CD4-positive, alpha-beta T cell (primary cell): Measurements from ENCODE around the gene RAD51B. TPM values are rescaled to one million over a fixed set of nuclear protein-coding genes. Genes with fewer than 3 reads are reported as not detected.
A peak's percentile ranks its signal among the peaks of the same experiment; 100 is the strongest.

Source experiments
- ATAC-seq: fragments of 200-7000 bp; cut with Tn5 transposase; one replicate; pipeline ENCODE4 v1.10.0; 2022; ENCODE audit warnings: mild to moderate bottlenecking; ENCODE audit not compliant: poor library complexity
- CTCF ChIA-PET: fragments of 350-600 bp; sonication (Branson Sonifier 250); formaldehyde crosslinking; loops from one replicate; lab custom pipeline; 2021; ENCODE audit warnings: antibody characterized with exemption, inconsistent platforms; lab: Charles Lee
- POLR2A ChIA-PET: fragments of 350-600 bp; sonication (Branson Sonifier 250); formaldehyde crosslinking; loops from one replicate; lab custom pipeline; 2021; ENCODE audit warnings: antibody characterized with exemption, inconsistent platforms; lab: Charles Lee
- DNase-seq, 14 experiments: peaks; one replicate each; pipeline ENCODE4 v3.0.0-alpha.2; 2013 to 2020; ENCODE audit warnings: mixed read lengths in 2 of 14
- H3K27ac ChIP-seq, 2 donors: one replicate each; pipeline versions ENCODE4 v1.5.1 to v1.7.0; 2013; ENCODE audit warnings: low read length in 2 of 2, low read depth in 1 of 2, mild to moderate bottlenecking in 1 of 2
- H3K27me3 ChIP-seq, 2 experiments: 1 replicate in 1 of 2; 2 replicates in 1 of 2; pipeline versions ENCODE4 v1.6.1 to v1.7.0; 2013; ENCODE audit warnings: low read length in 2 of 2, control low read depth in 1 of 2, mild to moderate bottlenecking in 1 of 2, moderate library complexity in 1 of 2; ENCODE audit not compliant: insufficient read depth in 2 of 2, control insufficient read depth in 1 of 2
- H3K36me3 ChIP-seq: one replicate; pipeline ENCODE4 v1.6.1; 2013; ENCODE audit warnings: low read length, control low read depth; ENCODE audit not compliant: insufficient read depth
- H3K4me1 ChIP-seq: one replicate; pipeline ENCODE4 v1.6.1; 2013; ENCODE audit warnings: low read length, control low read depth; ENCODE audit not compliant: insufficient read depth
- H3K4me3 ChIP-seq: one replicate; pipeline ENCODE4 v1.5.1; 2013; ENCODE audit warnings: mild to moderate bottlenecking, low read length, moderate library complexity
- H3K9me3 ChIP-seq, 2 experiments: 1 replicate in 1 of 2; 2 replicates in 1 of 2; pipeline versions ENCODE4 v1.6.1 to v1.7.0; 2013; ENCODE audit warnings: low read length in 2 of 2, mild to moderate bottlenecking in 2 of 2, control low read depth in 1 of 2, moderate library complexity in 1 of 2; ENCODE audit not compliant: control insufficient read depth in 1 of 2, insufficient read depth in 1 of 2
- H3K27ac Mint-ChIP-seq: one replicate; pipeline ENCODE4 v1.8.0; 2020; ENCODE audit warnings: mixed read lengths
- H3K27me3 Mint-ChIP-seq: one replicate; pipeline ENCODE4 v1.8.0; 2021; ENCODE audit warnings: mixed read lengths
- H3K36me3 Mint-ChIP-seq: one replicate; pipeline ENCODE4 v1.8.0; 2021; ENCODE audit warnings: low read depth, mixed read lengths
- H3K4me1 Mint-ChIP-seq: one replicate; pipeline ENCODE4 v1.8.0; 2021; ENCODE audit warnings: low read depth, mixed read lengths
- H3K4me3 Mint-ChIP-seq: one replicate; pipeline ENCODE4 v1.8.0; 2020; ENCODE audit warnings: mild to moderate bottlenecking, mixed read lengths
- H3K9me3 Mint-ChIP-seq: one replicate; pipeline ENCODE4 v1.8.0; 2020; ENCODE audit warnings: mixed read lengths
- CTCF ChIP-seq: fragments of 200-600 bp; IDR thresholded peaks from one replicate; pipeline ENCODE4 v1.8.0; 2022; ENCODE audit warnings: antibody characterized with exemption, mild to moderate bottlenecking
- intact Hi-C, 2 experiments: fragments of 100-400 bp; cut with DNase I in 1 of 2; cut with micrococcal nuclease in 1 of 2; formaldehyde crosslinking; loops; one replicate each; pipeline versions ENCODE4 v1.15.1 to v1.9.0; 2023 to 2025; cut with DNase I, micrococcal nuclease
- total RNA-seq, 174 experiments: library from RNA in 2 of 174; stranded (reverse) in 2 of 174; gene quantifications; one replicate each; pipeline ENCODE4 v1.2.3 and lab custom pipeline; 2021 to 2026

RAD51B gene
- total RNA-seq, 2 experiments from 2014 or later = 18.4 to 20.0 TPM

- ChIA-PET CTCF (interaction anchor here (1.5 kb wide), 1 partner anchor 412 kb away, joined by 3 read pairs; no protein-coding TSS in a partner anchor), POLR2A (interaction anchor here (0.6 to 2.0 kb wide), 3 partner anchors 100 to 153 kb away, joined by 3 to 9 read pairs (median 4); no protein-coding TSS in a partner anchor)
- H3K27ac Mint-ChIP-seq = peak overlapping the region; percentile 61
- Histone ChIP-seq H3K9me3 (no peaks in the 10 kb centered on the region), H3K36me3 (no peaks in the 10 kb centered on the region), H3K27ac (peak overlapping the region in 1 of 2 donors; percentile 66), H3K4me1 (peaks cover 26% of the 10 kb centered on the region), H3K4me3 (no peak overlapping the region), H3K27me3 (no peaks in the 10 kb centered on the region)
- no peaks in the 10 kb centered on the region for H3K27me3 Mint-ChIP-seq
- intact Hi-C loops = loop anchor here in 1 of 2 experiments (5.0 kb wide), 1 partner anchor 157 kb away; no protein-coding TSS in a partner anchor
- H3K4me3 Mint-ChIP-seq = no peak overlapping the region
- TF ChIP-seq CTCF = no peak
- DNase-seq (peak in 4 of 14 experiments; percentile 38 to 58 (median 49)), ATAC-seq (peak; percentile 78)
- H3K36me3 Mint-ChIP-seq = no peaks in the 10 kb centered on the region
- peaks cover 49% of the 10 kb centered on the region for H3K4me1 Mint-ChIP-seq
- H3K9me3 Mint-ChIP-seq = no peaks in the 10 kb centered on the region
Measured at GRCh38 chr14:68404652-68405183, 585.1 kb downstream of the RAD51B start.

GRCh38 chr14:68405961-68406360 lies 586.4 kb downstream of the RAD51B start:
- ATAC-seq = no peak
- Histone ChIP-seq H3K4me1 (peaks cover 21% of the 10 kb centered on the region), H3K27ac (no peak overlapping the region), H3K9me3 (no peaks in the 10 kb centered on the region), H3K4me3 (no peak overlapping the region), H3K27me3 (no peaks in the 10 kb centered on the region), H3K36me3 (no peaks in the 10 kb centered on the region)
- no peak for DNase-seq
- CTCF ChIA-PET = interaction anchor here (1.2 kb wide), 1 partner anchor 155 kb away, joined by 3 read pairs; no protein-coding TSS in a partner anchor
- Mint-ChIP-seq H3K36me3 (no peaks in the 10 kb centered on the region), H3K4me1 (peaks cover 49% of the 10 kb centered on the region), H3K4me3 (no peak overlapping the region), H3K27ac (peak overlapping the region; percentile 61), H3K9me3 (no peaks in the 10 kb centered on the region), H3K27me3 (no peaks in the 10 kb centered on the region)
- POLR2A ChIA-PET = interaction anchor here (0.7 to 2.0 kb wide), 5 partner anchors 101 to 154 kb away, joined by 3 to 9 read pairs (median 4); no protein-coding TSS in a partner anchor
- intact Hi-C loops = loop anchor here in 1 of 2 experiments (5.0 kb wide), 1 partner anchor 159 kb away; no protein-coding TSS in a partner anchor
- TF ChIP-seq CTCF = no peak

- no peak overlapping the region for H3K27ac ChIP-seq
- Mint-ChIP-seq H3K4me3 (no peak overlapping the region), H3K36me3 (no peaks in the 10 kb centered on the region), H3K27me3 (no peaks in the 10 kb centered on the region), H3K4me1 (peaks cover 49% of the 10 kb centered on the region), H3K9me3 (no peaks in the 10 kb centered on the region), H3K27ac (no peak overlapping the region)
- no peak overlapping the region for H3K4me3 ChIP-seq
- no peak for TF ChIP-seq CTCF
- CTCF ChIA-PET = no interaction called here
- no peaks in the 10 kb centered on the region for H3K9me3 ChIP-seq
- POLR2A ChIA-PET = no interaction called here
- DNase-seq = no peak
- no peaks in the 10 kb centered on the region for H3K27me3 ChIP-seq
- intact Hi-C loops = loop anchor here in 1 of 2 experiments (5.0 kb wide), 1 partner anchor 160 kb away; no protein-coding TSS in a partner anchor
- H3K4me1 ChIP-seq = peaks cover 21% of the 10 kb centered on the region
- H3K36me3 ChIP-seq = no peaks in the 10 kb centered on the region
- no peak for ATAC-seq
Measured at GRCh38 chr14:68407285-68407684, 587.7 kb downstream of the RAD51B start.
